NCI-H1048 (cell line): ENCODE data around the gene MID2.
"Not testable (repeated sequence)": the region's sequence is repeated elsewhere in the genome, so short reads cannot be mapped to it uniquely, and the experiment has no call there.

ENCODE experiments used
- DNase-seq: peaks from one replicate; lab custom pipeline; 2025; lab: John Stamatoyannopoulos, UW

MID2 gene

DNA sequence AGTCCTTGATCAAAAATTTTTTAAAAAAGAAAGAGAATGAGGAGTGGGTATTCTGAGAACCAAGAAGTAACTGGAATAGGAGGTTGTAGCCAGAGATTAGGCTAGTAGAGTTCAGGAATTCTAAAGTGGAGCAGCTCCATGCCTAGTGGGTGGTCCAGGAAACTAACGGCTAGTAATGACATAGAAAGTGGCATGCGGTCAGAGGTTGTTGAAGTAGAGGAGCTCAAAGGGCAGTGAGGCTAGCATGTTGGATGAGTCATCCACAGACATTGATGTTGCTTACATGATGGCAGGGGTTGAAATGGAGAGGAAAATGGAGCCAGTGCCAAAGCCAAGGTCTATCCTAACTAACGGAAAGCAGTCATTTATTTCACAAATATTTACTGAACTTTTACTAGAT lies 114.4 kb downstream of the MID2 start:
- no peak for DNase-seq

DNA sequence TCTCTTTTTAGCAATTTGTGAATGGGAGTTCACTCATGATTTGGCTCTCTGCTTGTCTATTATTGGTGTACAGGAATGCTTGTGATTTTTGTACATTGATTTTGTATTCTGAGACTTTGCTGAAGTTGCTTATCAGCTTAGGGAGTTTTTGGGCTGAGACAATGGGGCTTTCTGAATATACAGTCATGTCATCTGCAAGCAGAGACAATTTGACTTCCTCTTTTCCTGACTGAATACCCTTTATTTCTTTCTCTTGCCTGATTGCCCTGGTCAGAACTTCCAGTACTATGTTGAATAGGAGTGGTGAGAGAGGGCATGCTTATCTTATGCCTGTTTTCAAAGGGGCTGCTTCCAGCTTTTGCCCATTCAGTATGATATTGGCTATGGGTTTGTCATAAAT lies 129.7 kb downstream of the MID2 start:
- DNase-seq = not testable (repeated sequence)

- no peak for DNase-seq
Measured at GRCh38 chrX:107968623-107969022, 143.0 kb downstream of the MID2 start.

- no peak for DNase-seq
Measured at GRCh38 chrX:107970073-107970472, 144.4 kb downstream of the MID2 start.

- no peak for DNase-seq
Measured at GRCh38 chrX:107971636-107972035, 146.0 kb downstream of the MID2 start.
